GM19463 (cell line): Measurements from ENCODE around the gene CFAP299.
"Not testable (repeated sequence)": the region's sequence is repeated elsewhere in the genome, so short reads cannot be mapped to it uniquely, and the experiment has no call there.

ENCODE experiments used
- ATAC-seq: cut with Tn5 transposase; IDR thresholded peaks from one replicate; pipeline ENCODE4 v1.9.1; 2021; ENCODE audit warnings: mild to moderate bottlenecking, moderate library complexity; ENCODE audit not compliant: unreplicated experiment

CFAP299 gene

GRCh38 chr4:80705311-80705710 is 369.8 kb downstream of the CFAP299 start:
- no peak for ATAC-seq

GRCh38 chr4:80709082-80709869 is 373.7 kb downstream of the CFAP299 start:
- no peak for ATAC-seq

GRCh38 chr4:80710748-80711451 is 375.4 kb downstream of the CFAP299 start:
- ATAC-seq, result no peak

- no peak for ATAC-seq
Observed at GRCh38 chr4:80711956-80712355, 376.4 kb downstream of the CFAP299 start.

GRCh38 chr4:80713409-80713808 is 377.9 kb downstream of the CFAP299 start:
- ATAC-seq, result no peak

GRCh38 chr4:80717204-80717603 is 381.7 kb downstream of the CFAP299 start:
- no peak for ATAC-seq

- no peak for ATAC-seq
Observed at GRCh38 chr4:80726471-80726870, 390.9 kb downstream of the CFAP299 start.

- no peak for ATAC-seq
Observed at GRCh38 chr4:80730158-80730557, 394.6 kb downstream of the CFAP299 start.

GRCh38 chr4:80731436-80731835 is 395.9 kb downstream of the CFAP299 start:
- no peak for ATAC-seq

- no peak for ATAC-seq
Observed at GRCh38 chr4:80732010-80732409, 396.5 kb downstream of the CFAP299 start.

- ATAC-seq, result no peak
Observed at GRCh38 chr4:80740375-80740774, 404.8 kb downstream of the CFAP299 start.

- ATAC-seq, result not testable (repeated sequence)
Observed at GRCh38 chr4:80749558-80749957, 414.0 kb downstream of the CFAP299 start.

GRCh38 chr4:80751200-80751599 is 415.7 kb downstream of the CFAP299 start:
- ATAC-seq, result no peak

- no peak for ATAC-seq
Observed at GRCh38 chr4:80767944-80768343, 432.4 kb downstream of the CFAP299 start.

GRCh38 chr4:80776168-80776567 is 440.6 kb downstream of the CFAP299 start:
- no peak for ATAC-seq

- ATAC-seq, result no peak
Observed at GRCh38 chr4:80781431-80781830, 445.9 kb downstream of the CFAP299 start.

- ATAC-seq, result no peak
Observed at GRCh38 chr4:80787306-80787705, 451.8 kb downstream of the CFAP299 start.

- no peak for ATAC-seq
Observed at GRCh38 chr4:80788798-80789197, 453.3 kb downstream of the CFAP299 start.

- ATAC-seq, result no peak
Observed at GRCh38 chr4:80790152-80790551, 454.6 kb downstream of the CFAP299 start.

- not testable (repeated sequence) for ATAC-seq
Observed at GRCh38 chr4:80793660-80794059, 458.1 kb downstream of the CFAP299 start.

- ATAC-seq, result no peak
Observed at GRCh38 chr4:80798082-80798481, 462.6 kb downstream of the CFAP299 start.

GRCh38 chr4:80800719-80801118 is 465.2 kb downstream of the CFAP299 start:
- not testable (repeated sequence) for ATAC-seq
